HepG2 (cell line): Measurements from ENCODE around the gene EXOC7. TPM values are rescaled to one million over a fixed set of nuclear protein-coding genes. Genes with fewer than 3 reads are reported as not detected.

Source experiments
- FOSL1 ChIP-seq: sonication (generic); formaldehyde crosslinking; IDR thresholded peaks from 2 replicates; pipeline ENCODE4 v1.9.0; 2021; ENCODE audit warnings: missing genetic modification reagents, borderline replicate concordance
- IKZF1 ChIP-seq: fragments of 450-650 bp; IDR thresholded peaks from 2 replicates; pipeline ENCODE4 v1.7.1; 2016
- MED1 ChIP-seq: sonication (generic); formaldehyde crosslinking; IDR thresholded peaks from 2 replicates; pipeline ENCODE4 v1.4.0; 2020; ENCODE audit warnings: missing genetic modification reagents
- SCMH1 ChIP-seq: sonication (generic); formaldehyde crosslinking; IDR thresholded peaks from 2 replicates; pipeline ENCODE4 v1.9.0; 2021; ENCODE audit warnings: missing genetic modification reagents, mild to moderate bottlenecking, borderline replicate concordance
- TAF1 ChIP-seq: sonication (generic); formaldehyde crosslinking; IDR thresholded peaks from 2 replicates; pipeline ENCODE4 v1.4.0; 2020; ENCODE audit warnings: missing genetic modification reagents
- ZNF235 ChIP-seq: sonication (generic); formaldehyde crosslinking; IDR thresholded peaks from 2 replicates; pipeline ENCODE4 v1.8.1; 2023; ENCODE audit warnings: mild to moderate bottlenecking, missing genetic modification reagents, borderline replicate concordance
- ZNF563 ChIP-seq: sonication (generic); formaldehyde crosslinking; IDR thresholded peaks from 2 replicates; pipeline ENCODE4 v1.8.0; 2022; ENCODE audit warnings: mild to moderate bottlenecking, moderate library complexity, missing genetic modification reagents
- ZNF788 ChIP-seq: sonication (generic); formaldehyde crosslinking; IDR thresholded peaks from 2 replicates; pipeline ENCODE4 v1.5.0; 2020; ENCODE audit warnings: mild to moderate bottlenecking, missing genetic modification reagents, borderline replicate concordance
- ZNF839 ChIP-seq: sonication (generic); formaldehyde crosslinking; IDR thresholded peaks from 2 replicates; pipeline ENCODE4 v1.4.0; 2020; ENCODE audit warnings: missing genetic modification reagents, mild to moderate bottlenecking, borderline replicate concordance
- polyA plus RNA-seq, 8 experiments: library from polyadenylated mRNA; depleted of rRNA in 3 of 8; stranded (reverse) in 7 of 8; unstranded in 1 of 8; fragments of >200 nt; fragmentation: Illumina TruSeq in 4 of 8; extraction: Trizol in 4 of 8; gene quantifications; 2 replicates each; pipeline versions ENCODE4 v1.2.1 to v1.2.3, GENCODE V29; 2011 to 2016; ENCODE audit warnings: low read depth in 4 of 8, missing spikeins in 1 of 8, mixed read lengths in 1 of 8; ENCODE audit not compliant: insufficient read depth in 1 of 8
- total RNA-seq, 5 experiments: library from RNA; depleted of rRNA; stranded (reverse); fragments of >200 nt; fragmentation: Illumina TruSeq; extraction: Trizol; gene quantifications; 2 replicates each; pipeline ENCODE4 v1.2.3, GENCODE V29; 2016; ENCODE audit warnings: low read depth in 1 of 5
- TF ChIP-seq, protein P1 (sequence below): sonication (generic); formaldehyde crosslinking; IDR thresholded peaks from 2 replicates; pipeline ENCODE4 v1.4.0; 2020; ENCODE audit warnings: missing genetic modification reagents
- TF ChIP-seq, protein P2 (sequence below): sonication (generic); formaldehyde crosslinking; IDR thresholded peaks from 2 replicates; pipeline ENCODE4 v1.4.0; 2020; ENCODE audit warnings: missing genetic modification reagents, borderline replicate concordance
- TF ChIP-seq, protein P3 (sequence below): sonication (generic); formaldehyde crosslinking; IDR thresholded peaks from 2 replicates; pipeline ENCODE4 v1.8.1; 2023; ENCODE audit warnings: mild to moderate bottlenecking, moderate library complexity, missing genetic modification reagents
- TF ChIP-seq, protein P4 (sequence below): IDR thresholded peaks from 2 replicates; pipeline ENCODE4 v1.6.1; 2016; ENCODE audit warnings: missing genetic modification reagents, missing compliant biosample characterization
- TF ChIP-seq, protein P5 (sequence below): IDR thresholded peaks from 2 replicates; pipeline ENCODE4 v1.6.1; 2016; ENCODE audit warnings: low read depth, missing genetic modification reagents, missing compliant biosample characterization
- TF ChIP-seq, protein P6 (sequence below): sonication (generic); formaldehyde crosslinking; IDR thresholded peaks from 2 replicates; pipeline ENCODE4 v1.5.0; 2020; ENCODE audit warnings: missing genetic modification reagents, mild to moderate bottlenecking, borderline replicate concordance

Gene EXOC7
- total and polyA plus RNA-seq, 2 of the 13 experiments (the other 11 are each of a cell fraction or from before 2014, with no cell fraction given) = 86.9 to 116 TPM

DNA sequence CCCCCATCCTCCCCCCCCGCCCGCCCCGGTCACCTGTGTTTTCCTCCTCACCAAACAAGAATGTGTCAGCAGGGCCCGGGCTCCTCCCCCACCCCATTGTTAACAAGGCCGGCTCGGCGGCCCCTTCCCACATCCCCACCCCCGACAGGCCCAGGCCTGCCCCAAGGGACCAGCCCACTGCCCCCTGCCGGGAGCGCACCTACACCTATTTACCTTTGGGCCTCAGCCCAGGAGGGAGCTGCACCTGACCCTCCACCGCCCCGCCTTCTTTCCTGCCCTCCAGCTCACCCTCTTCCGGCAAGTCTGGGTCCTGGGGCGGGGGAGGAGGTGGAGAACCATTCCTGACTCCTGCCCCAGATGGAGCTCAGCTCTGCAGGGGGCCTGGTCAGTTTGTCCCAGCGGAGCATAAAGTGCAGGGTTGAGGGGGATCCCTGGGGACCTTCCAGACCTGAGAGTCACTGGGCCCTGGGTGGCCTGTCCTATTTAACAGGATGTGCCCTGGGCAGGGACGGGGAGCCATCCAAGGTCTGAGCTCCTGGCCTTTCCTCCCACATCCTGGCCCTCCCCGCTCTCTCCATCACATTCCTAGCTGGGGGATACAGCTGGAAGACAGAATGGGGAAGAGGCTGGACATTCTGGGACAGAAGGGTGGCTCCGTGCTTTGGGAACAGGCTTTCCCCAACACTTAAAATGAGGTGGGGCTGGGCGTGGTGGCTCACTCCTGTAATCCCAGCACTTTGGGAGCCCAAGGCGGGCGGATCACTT is 29.2 kb upstream of the EXOC7 start (continued):
- TF ChIP-seq, protein P1, sequence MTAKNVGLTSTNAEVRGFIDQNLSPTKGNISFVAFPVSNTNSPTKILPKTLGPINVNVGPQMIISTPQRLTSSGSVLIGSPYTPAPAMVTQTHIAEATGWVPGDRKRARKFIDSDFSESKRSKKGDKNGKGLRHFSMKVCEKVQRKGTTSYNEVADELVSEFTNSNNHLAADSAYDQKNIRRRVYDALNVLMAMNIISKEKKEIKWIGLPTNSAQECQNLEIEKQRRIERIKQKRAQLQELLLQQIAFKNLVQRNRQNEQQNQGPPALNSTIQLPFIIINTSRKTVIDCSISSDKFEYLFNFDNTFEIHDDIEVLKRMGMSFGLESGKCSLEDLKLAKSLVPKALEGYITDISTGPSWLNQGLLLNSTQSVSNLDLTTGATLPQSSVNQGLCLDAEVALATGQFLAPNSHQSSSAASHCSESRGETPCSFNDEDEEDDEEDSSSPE (CRISPR knock-in tag) = peak; percentile 34; the same call in 1 of the 2 replicates
- TF ChIP-seq ZNF235 (no peak), IKZF1 (no peak), ZNF839 (CRISPR knock-in tag) (no peak), ZNF563 (0 out of 2 replicates have a peak, but pooled peaks have one; percentile 16), ZNF788 (CRISPR knock-in tag) (peak; percentile 59; the same call in 1 of the 2 replicates), SCMH1 (CRISPR knock-in tag) (no peak), FOSL1 (no peak), MED1 (peak; percentile 72), TAF1 (CRISPR knock-in tag) (peak; percentile 27; the same call in 1 of the 2 replicates)
- TF ChIP-seq, protein P2, sequence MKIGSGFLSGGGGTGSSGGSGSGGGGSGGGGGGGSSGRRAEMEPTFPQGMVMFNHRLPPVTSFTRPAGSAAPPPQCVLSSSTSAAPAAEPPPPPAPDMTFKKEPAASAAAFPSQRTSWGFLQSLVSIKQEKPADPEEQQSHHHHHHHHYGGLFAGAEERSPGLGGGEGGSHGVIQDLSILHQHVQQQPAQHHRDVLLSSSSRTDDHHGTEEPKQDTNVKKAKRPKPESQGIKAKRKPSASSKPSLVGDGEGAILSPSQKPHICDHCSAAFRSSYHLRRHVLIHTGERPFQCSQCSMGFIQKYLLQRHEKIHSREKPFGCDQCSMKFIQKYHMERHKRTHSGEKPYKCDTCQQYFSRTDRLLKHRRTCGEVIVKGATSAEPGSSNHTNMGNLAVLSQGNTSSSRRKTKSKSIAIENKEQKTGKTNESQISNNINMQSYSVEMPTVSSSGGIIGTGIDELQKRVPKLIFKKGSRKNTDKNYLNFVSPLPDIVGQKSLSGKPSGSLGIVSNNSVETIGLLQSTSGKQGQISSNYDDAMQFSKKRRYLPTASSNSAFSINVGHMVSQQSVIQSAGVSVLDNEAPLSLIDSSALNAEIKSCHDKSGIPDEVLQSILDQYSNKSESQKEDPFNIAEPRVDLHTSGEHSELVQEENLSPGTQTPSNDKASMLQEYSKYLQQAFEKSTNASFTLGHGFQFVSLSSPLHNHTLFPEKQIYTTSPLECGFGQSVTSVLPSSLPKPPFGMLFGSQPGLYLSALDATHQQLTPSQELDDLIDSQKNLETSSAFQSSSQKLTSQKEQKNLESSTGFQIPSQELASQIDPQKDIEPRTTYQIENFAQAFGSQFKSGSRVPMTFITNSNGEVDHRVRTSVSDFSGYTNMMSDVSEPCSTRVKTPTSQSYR = peak; percentile 27; the same call in 1 of the 2 replicates
- TF ChIP-seq, protein P3, sequence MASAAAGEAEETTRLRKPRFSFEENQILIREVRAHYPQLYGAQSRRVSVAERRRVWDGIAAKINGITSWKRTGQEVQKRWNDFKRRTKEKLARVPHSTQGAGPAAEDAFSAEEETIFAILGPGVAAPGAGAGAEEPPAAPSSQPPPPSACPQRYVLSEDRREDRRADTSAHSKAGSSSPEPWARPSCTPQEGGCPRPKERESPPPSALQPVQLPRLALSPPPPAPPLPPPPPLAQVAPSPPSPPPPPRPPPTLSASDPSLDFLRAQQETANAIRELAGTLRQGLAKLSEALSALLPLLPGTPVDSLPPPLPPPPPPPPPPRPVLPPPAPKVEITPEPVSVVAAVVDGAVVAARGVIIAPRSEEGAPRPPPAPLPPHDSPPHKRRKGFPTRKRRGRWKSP (CRISPR knock-in tag) = 0 out of 2 replicates have a peak, but pooled peaks have one; percentile 42
- TF ChIP-seq, protein P4, sequence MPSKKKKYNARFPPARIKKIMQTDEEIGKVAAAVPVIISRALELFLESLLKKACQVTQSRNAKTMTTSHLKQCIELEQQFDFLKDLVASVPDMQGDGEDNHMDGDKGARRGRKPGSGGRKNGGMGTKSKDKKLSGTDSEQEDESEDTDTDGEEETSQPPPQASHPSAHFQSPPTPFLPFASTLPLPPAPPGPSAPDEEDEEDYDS (CRISPR knock-in tag) = peak; percentile 42; the same call in 1 of the 2 replicates
- TF ChIP-seq, protein P5, sequence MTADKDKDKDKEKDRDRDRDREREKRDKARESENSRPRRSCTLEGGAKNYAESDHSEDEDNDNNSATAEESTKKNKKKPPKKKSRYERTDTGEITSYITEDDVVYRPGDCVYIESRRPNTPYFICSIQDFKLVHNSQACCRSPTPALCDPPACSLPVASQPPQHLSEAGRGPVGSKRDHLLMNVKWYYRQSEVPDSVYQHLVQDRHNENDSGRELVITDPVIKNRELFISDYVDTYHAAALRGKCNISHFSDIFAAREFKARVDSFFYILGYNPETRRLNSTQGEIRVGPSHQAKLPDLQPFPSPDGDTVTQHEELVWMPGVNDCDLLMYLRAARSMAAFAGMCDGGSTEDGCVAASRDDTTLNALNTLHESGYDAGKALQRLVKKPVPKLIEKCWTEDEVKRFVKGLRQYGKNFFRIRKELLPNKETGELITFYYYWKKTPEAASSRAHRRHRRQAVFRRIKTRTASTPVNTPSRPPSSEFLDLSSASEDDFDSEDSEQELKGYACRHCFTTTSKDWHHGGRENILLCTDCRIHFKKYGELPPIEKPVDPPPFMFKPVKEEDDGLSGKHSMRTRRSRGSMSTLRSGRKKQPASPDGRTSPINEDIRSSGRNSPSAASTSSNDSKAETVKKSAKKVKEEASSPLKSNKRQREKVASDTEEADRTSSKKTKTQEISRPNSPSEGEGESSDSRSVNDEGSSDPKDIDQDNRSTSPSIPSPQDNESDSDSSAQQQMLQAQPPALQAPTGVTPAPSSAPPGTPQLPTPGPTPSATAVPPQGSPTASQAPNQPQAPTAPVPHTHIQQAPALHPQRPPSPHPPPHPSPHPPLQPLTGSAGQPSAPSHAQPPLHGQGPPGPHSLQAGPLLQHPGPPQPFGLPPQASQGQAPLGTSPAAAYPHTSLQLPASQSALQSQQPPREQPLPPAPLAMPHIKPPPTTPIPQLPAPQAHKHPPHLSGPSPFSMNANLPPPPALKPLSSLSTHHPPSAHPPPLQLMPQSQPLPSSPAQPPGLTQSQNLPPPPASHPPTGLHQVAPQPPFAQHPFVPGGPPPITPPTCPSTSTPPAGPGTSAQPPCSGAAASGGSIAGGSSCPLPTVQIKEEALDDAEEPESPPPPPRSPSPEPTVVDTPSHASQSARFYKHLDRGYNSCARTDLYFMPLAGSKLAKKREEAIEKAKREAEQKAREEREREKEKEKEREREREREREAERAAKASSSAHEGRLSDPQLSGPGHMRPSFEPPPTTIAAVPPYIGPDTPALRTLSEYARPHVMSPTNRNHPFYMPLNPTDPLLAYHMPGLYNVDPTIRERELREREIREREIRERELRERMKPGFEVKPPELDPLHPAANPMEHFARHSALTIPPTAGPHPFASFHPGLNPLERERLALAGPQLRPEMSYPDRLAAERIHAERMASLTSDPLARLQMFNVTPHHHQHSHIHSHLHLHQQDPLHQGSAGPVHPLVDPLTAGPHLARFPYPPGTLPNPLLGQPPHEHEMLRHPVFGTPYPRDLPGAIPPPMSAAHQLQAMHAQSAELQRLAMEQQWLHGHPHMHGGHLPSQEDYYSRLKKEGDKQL (CRISPR knock-in tag) = peak; percentile 45; the same call in 1 of the 2 replicates
- TF ChIP-seq, protein P6, sequence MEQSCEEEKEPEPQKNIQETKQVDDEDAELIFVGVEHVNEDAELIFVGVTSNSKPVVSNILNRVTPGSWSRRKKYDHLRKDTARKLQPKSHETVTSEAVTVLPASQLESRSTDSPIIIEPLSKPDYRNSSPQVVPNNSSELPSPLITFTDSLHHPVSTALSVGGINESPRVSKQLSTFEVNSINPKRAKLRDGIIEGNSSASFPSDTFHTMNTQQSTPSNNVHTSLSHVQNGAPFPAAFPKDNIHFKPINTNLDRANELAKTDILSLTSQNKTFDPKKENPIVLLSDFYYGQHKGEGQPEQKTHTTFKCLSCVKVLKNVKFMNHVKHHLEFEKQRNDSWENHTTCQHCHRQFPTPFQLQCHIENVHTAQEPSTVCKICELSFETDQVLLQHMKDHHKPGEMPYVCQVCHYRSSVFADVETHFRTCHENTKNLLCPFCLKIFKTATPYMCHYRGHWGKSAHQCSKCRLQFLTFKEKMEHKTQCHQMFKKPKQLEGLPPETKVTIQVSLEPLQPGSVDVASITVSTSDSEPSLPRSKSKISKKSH (CRISPR knock-in tag) = peak; percentile 57; the same call in 1 of the 2 replicates
